ENCODE data around the gene ITSN1. TPM values are rescaled to one million over a fixed set of nuclear protein-coding genes. Genes with fewer than 3 reads are reported as not detected.

ITSN1 gene
- total and polyA plus RNA-seq, 4 donors: 11.2 to 46.0 (median 19.8) TPM

DNA sequence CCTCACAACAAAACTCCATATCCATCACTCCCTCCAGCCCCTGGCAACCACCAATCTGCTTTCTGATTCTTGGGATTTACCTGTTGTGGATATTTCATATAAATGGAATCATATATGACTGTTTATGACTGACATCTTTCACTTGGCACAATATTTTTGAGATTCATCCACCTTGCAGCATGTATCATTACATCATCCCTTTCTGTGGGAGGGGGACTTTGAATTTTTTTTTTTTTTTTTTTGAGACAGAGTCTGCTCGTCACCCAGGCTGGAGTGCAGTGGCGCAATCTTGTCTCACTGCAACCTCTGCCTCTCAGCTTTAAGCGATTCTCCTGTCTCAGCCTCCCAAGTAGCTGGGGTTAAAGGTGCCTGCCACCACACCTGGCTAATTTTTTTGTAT, 128.2 kb downstream of the ITSN1 start:
- H3K4me1 ChIP-seq (ENCODE audit: control insufficient read depth in 5 of 5, insufficient read depth in 5 of 5, low read length in 5 of 5): no peaks in the 10 kb centered on the region
- H3K27me3 ChIP-seq (ENCODE audit: control insufficient read depth in 3 of 3, insufficient read depth in 3 of 3, low read length in 2 of 3): no peaks in the 10 kb centered on the region
- H3K4me3 ChIP-seq: no peak overlapping the region
- H3K9ac ChIP-seq (ENCODE audit: insufficient read depth in 1 of 2, low read length in 2 of 2): no peak overlapping the region
- no peaks in the 10 kb centered on the region for H3K9me3 ChIP-seq (ENCODE audit: control insufficient read depth in 4 of 4, insufficient read depth in 3 of 4, low read length in 3 of 4)
- no peak overlapping the region for H3K27ac ChIP-seq (ENCODE audit: low read depth in 1 of 2, low read length in 1 of 2)
- TF ChIP-seq, protein P1, sequence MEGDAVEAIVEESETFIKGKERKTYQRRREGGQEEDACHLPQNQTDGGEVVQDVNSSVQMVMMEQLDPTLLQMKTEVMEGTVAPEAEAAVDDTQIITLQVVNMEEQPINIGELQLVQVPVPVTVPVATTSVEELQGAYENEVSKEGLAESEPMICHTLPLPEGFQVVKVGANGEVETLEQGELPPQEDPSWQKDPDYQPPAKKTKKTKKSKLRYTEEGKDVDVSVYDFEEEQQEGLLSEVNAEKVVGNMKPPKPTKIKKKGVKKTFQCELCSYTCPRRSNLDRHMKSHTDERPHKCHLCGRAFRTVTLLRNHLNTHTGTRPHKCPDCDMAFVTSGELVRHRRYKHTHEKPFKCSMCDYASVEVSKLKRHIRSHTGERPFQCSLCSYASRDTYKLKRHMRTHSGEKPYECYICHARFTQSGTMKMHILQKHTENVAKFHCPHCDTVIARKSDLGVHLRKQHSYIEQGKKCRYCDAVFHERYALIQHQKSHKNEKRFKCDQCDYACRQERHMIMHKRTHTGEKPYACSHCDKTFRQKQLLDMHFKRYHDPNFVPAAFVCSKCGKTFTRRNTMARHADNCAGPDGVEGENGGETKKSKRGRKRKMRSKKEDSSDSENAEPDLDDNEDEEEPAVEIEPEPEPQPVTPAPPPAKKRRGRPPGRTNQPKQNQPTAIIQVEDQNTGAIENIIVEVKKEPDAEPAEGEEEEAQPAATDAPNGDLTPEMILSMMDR (IDR thresholded peaks at IDR 0.05; ENCODE audit: control extremely low read depth, extremely low read depth): no peak
- 86 to 93% methylated on average over 3 of the region's 3 CpGs for WGBS, 2 donors
- peaks cover 9 to 32% (median 20%) of the 10 kb centered on the region in 4 donors for H3K36me3 ChIP-seq (ENCODE audit: control insufficient read depth in 4 of 4, insufficient read depth in 4 of 4, low read length in 4 of 4)
- ATAC-seq (ENCODE audit: insufficient read depth, low FRiP score): no peak
- DNase-seq: no peak

DNA sequence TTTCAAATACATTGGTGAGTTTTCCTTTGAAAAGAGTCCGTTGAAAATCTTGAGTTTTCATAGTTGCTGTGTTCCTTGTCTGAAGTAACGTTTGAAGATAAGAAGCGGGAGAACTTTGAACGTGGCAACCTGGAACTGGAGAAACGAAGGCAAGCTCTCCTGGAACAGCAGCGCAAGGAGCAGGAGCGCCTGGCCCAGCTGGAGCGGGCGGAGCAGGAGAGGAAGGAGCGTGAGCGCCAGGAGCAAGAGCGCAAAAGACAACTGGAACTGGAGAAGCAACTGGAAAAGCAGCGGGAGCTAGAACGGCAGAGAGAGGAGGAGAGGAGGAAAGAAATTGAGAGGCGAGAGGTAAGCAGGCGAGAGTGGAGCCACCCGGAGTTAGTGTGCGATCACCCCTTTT, 129.7 kb downstream of the ITSN1 start:
- TF ChIP-seq, protein P1 (IDR thresholded peaks at IDR 0.05; ENCODE audit: control extremely low read depth, extremely low read depth): no peak
- WGBS, 2 donors: 97 to 98% methylated on average over 18 of the region's 18 CpGs
- Histone ChIP-seq H3K27me3 (ENCODE audit: control insufficient read depth in 3 of 3, insufficient read depth in 3 of 3, low read length in 2 of 3) (no peaks in the 10 kb centered on the region), H3K36me3 (ENCODE audit: control insufficient read depth in 4 of 4, insufficient read depth in 4 of 4, low read length in 4 of 4) (peaks cover 5 to 36% (median 19%) of the 10 kb centered on the region in 4 donors), H3K4me1 (ENCODE audit: control insufficient read depth in 5 of 5, insufficient read depth in 5 of 5, low read length in 5 of 5) (no peaks in the 10 kb centered on the region), H3K9me3 (ENCODE audit: control insufficient read depth in 4 of 4, insufficient read depth in 3 of 4, low read length in 3 of 4) (no peaks in the 10 kb centered on the region), H3K27ac (ENCODE audit: low read depth in 1 of 2, low read length in 1 of 2) (no peak overlapping the region), H3K9ac (ENCODE audit: insufficient read depth in 1 of 2, low read length in 2 of 2) (no peak overlapping the region), H3K4me3 (no peak overlapping the region)
- DNase-seq: no peak
- no peak for ATAC-seq (ENCODE audit: insufficient read depth, low FRiP score)

DNA sequence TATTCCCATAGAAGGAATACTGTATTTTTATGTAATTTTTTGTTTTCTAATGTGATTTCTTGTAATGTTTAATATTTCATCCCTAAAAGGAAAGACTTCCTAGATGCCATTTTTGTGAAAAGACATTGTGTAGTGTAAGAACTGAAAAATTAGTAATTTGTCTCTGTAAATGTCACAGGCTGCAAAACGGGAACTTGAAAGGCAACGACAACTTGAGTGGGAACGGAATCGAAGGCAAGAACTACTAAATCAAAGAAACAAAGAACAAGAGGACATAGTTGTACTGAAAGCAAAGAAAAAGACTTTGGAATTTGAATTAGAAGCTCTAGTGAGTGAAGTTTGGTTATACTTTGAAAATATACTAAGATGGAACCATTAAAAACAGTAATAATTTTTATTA, 132.2 kb downstream of the ITSN1 start:
- DNase-seq (no peak), ATAC-seq (ENCODE audit: insufficient read depth, low FRiP score) (no peak)
- no peak overlapping the region for H3K27ac ChIP-seq (ENCODE audit: low read depth in 1 of 2, low read length in 1 of 2)
- peaks cover 4 to 44% (median 20%) of the 10 kb centered on the region in 4 donors for H3K36me3 ChIP-seq (ENCODE audit: control insufficient read depth in 4 of 4, insufficient read depth in 4 of 4, low read length in 4 of 4)
- WGBS, 2 donors: 56 to 57% methylated on average over 4 of the region's 4 CpGs
- no peaks in the 10 kb centered on the region for H3K27me3 ChIP-seq (ENCODE audit: control insufficient read depth in 3 of 3, insufficient read depth in 3 of 3, low read length in 2 of 3)
- no peak overlapping the region for H3K4me3 ChIP-seq
- no peaks in the 10 kb centered on the region for H3K9me3 ChIP-seq (ENCODE audit: control insufficient read depth in 4 of 4, insufficient read depth in 3 of 4, low read length in 3 of 4)
- TF ChIP-seq, protein P1 (IDR thresholded peaks at IDR 0.05; ENCODE audit: control extremely low read depth, extremely low read depth): no peak
- no peak overlapping the region for H3K9ac ChIP-seq (ENCODE audit: insufficient read depth in 1 of 2, low read length in 2 of 2)
- no peaks in the 10 kb centered on the region for H3K4me1 ChIP-seq (ENCODE audit: control insufficient read depth in 5 of 5, insufficient read depth in 5 of 5, low read length in 5 of 5)

All from lung (tissue), 12 donors.